ENCODE data around the gene PHLPP2.

GRCh38 chr16:71629278-71630016, 95.1 kb downstream of the PHLPP2 start:
- TF ChIP-seq CTCF (conservative IDR thresholded peaks at IDR 0.05 in 1 of 2, IDR thresholded peaks at IDR 0.05 in 1 of 2; ENCODE audit: extremely low read depth in 1 of 2, insufficient read depth in 1 of 2, low read depth in 1 of 2, low read length in 2 of 2) (no peak), EZH2 (IDR thresholded peaks at IDR 0.05; ENCODE audit: borderline replicate concordance, low read length) (no peak)
